Central memory CD8-positive, alpha-beta T cell (primary cell): ENCODE results near the gene TRIM37.
A peak's percentile ranks its signal among the peaks of the same experiment; 100 is the strongest.

Source experiments
- ATAC-seq: fragments of 150-1000 bp; cut with Tn5 transposase; replicated peaks from 2 replicates; pipeline ENCODE4 v1.10.0; 2022; ENCODE audit warnings: mild to moderate bottlenecking, moderate FRiP score, moderate number of reproducible peaks; ENCODE audit not compliant: poor library complexity, severe bottlenecking; ENCODE audit errors: extremely low read depth
- DNase-seq, 2 donors: peaks; one replicate each; pipeline ENCODE4 v3.0.0; 2021; ENCODE audit warnings: low spot score in 2 of 2
- H3K27ac Mint-ChIP-seq: one replicate; pipeline ENCODE4 v1.8.0; 2022; ENCODE audit warnings: low read depth, mild to moderate bottlenecking, moderate library complexity, mixed read lengths
- H3K27me3 Mint-ChIP-seq: one replicate; pipeline ENCODE4 v1.8.0; 2022; ENCODE audit warnings: mixed read lengths
- H3K36me3 Mint-ChIP-seq: one replicate; pipeline ENCODE4 v1.8.0; 2022; ENCODE audit warnings: mild to moderate bottlenecking, moderate library complexity, mixed read lengths; ENCODE audit not compliant: insufficient read depth
- H3K4me1 Mint-ChIP-seq: one replicate; pipeline ENCODE4 v1.8.0; 2022; ENCODE audit warnings: mixed read lengths
- H3K4me3 Mint-ChIP-seq: one replicate; pipeline ENCODE4 v1.8.0; 2022; ENCODE audit warnings: mild to moderate bottlenecking, moderate library complexity, mixed read lengths
- H3K9me3 Mint-ChIP-seq: one replicate; pipeline ENCODE4 v1.8.0; 2022; ENCODE audit warnings: mixed read lengths

The TRIM37 gene

DNA sequence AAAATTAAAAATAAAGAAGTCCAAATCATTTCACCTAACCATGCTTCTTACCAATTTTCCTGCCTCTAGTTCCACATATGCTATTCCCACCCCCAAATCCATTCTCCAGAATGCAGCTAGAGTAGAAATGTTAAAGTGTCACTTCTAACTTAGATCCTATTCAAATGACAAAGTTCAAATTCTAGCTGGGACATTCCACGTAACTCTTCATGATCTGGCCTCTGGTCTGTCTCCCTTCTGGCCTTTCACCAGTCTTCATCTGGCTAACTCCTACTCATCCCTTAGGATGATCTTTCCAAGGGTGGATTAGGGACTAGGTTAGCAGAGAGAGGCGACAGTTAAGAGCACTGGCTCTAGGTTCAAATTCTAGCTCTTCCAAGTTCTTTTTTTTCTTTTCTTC is 97.9 kb downstream of the TRIM37 start:
- H3K36me3 Mint-ChIP-seq = peaks cover 23% of the 10 kb centered on the region
- DNase-seq (no peak), ATAC-seq (no peak)
- peaks cover 5% of the 10 kb centered on the region for H3K4me1 Mint-ChIP-seq
- H3K27ac Mint-ChIP-seq = no peak overlapping the region
- no peaks in the 10 kb centered on the region for H3K27me3 Mint-ChIP-seq
- H3K9me3 Mint-ChIP-seq = no peaks in the 10 kb centered on the region
- H3K4me3 Mint-ChIP-seq = no peak overlapping the region

DNA sequence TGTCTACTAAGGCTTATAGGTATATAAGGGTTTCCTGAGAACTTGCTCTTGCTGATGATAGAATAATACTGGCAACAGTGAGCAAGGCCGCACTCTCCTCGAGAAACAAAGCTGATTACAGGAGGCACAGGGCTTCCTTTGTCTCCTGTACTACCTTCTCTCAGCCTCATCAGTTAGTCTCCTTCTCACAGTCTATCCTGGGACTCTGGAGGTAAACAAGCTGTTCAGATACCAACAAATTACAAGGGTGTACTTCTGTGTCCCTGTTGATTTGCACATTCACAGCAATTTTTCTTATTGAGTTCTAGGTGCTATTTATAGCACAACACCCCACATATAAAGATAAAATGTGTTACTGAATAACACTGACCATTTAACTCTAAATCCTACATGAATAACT is 98.7 kb downstream of the TRIM37 start:
- Mint-ChIP-seq H3K27ac (no peak overlapping the region), H3K4me1 (peaks cover 5% of the 10 kb centered on the region), H3K27me3 (no peaks in the 10 kb centered on the region), H3K4me3 (no peak overlapping the region), H3K36me3 (peaks cover 21% of the 10 kb centered on the region), H3K9me3 (no peaks in the 10 kb centered on the region)
- DNase-seq = no peak
- no peak for ATAC-seq

DNA sequence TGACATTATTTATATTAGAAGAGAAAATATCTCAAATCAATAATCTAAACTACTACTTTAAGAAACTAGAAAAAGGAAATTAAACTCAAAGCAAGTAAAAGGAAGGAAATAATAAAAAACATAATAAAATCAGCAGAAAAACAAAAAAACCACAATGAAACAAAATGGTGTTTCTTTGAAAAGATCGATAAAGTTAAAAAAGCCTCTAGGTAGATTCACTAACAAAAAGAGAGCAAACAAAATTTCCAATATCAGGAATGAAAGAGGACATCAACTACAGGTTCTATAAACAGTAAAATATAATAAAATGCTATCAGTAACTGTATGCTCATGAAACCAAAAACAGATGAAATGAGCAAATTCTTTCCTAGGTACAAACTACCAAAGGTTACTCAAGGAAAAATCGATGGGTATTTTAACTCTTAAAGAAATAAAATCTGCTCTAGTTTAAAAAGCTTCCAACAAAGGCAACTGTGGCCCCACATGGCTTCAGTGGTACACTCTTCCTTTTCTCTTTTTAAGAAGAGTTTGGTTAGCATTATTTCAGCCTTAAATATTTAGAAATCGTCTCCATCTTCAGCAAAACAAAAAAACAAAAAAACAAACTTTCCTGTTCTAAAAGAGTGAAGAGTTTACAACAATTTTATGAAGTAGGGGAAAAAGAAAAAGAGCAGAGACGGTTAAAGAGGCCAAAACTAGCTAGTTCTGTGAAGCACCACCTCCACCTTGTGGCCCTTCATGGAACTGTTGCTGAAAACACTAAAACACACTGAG is 102.2 kb downstream of the TRIM37 start:
- H3K27me3 Mint-ChIP-seq = no peaks in the 10 kb centered on the region
- peaks cover 12% of the 10 kb centered on the region for H3K4me1 Mint-ChIP-seq
- no peak overlapping the region for H3K27ac Mint-ChIP-seq
- ATAC-seq (no peak), DNase-seq (peak; percentile 55 to 58)
- H3K36me3 Mint-ChIP-seq = peaks cover 9% of the 10 kb centered on the region
- H3K4me3 Mint-ChIP-seq = no peak overlapping the region
- H3K9me3 Mint-ChIP-seq = no peaks in the 10 kb centered on the region

DNA sequence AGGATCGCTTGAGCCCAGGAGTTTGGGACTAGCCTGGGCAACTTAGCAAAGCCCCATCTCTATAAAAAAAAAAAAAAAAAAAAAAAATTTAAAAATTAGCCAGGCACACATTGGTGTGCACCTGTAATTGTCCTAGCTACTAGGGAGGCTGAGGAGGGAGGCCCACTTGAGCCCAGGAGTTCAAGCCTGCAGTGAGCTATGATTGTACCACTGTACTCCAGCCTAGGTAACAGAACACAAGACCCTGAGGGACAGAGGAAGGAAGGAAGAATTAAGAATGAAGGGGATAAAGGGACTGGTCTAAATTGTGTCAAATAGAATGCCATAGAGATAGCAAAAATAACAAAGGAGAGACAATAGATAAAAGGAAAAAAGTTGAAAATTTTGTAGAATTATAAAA is 102.8 kb downstream of the TRIM37 start:
- H3K36me3 Mint-ChIP-seq = peaks cover 8% of the 10 kb centered on the region
- H3K9me3 Mint-ChIP-seq = no peaks in the 10 kb centered on the region
- no peaks in the 10 kb centered on the region for H3K27me3 Mint-ChIP-seq
- no peak for DNase-seq
- H3K4me3 Mint-ChIP-seq = no peak overlapping the region
- ATAC-seq = no peak
- H3K27ac Mint-ChIP-seq = no peak overlapping the region
- peaks cover 12% of the 10 kb centered on the region for H3K4me1 Mint-ChIP-seq

DNA sequence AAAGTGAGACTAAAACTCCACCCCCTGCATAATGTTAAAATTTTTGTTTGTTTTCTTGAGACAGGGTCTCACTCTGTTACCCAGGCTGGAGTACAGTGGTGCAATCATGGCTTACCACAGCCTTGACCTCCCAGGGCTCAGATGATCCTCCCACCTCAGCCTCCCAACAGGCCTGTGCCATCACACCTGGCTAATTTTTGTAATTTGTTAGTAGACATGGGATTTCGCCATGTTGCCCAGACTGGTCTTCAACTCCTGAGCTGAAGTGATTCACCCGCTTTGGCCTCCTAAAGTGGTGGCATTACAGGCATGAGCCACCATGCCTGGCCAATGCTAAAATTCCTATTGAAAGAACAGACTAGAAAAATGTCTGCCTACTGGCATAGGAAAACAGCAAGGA is 103.8 kb downstream of the TRIM37 start:
- peaks cover 12% of the 10 kb centered on the region for H3K4me1 Mint-ChIP-seq
- no peaks in the 10 kb centered on the region for H3K9me3 Mint-ChIP-seq
- ATAC-seq (no peak), DNase-seq (no peak)
- no peak overlapping the region for H3K4me3 Mint-ChIP-seq
- H3K27me3 Mint-ChIP-seq = no peaks in the 10 kb centered on the region
- peaks cover 8% of the 10 kb centered on the region for H3K36me3 Mint-ChIP-seq
- H3K27ac Mint-ChIP-seq = no peak overlapping the region

DNA sequence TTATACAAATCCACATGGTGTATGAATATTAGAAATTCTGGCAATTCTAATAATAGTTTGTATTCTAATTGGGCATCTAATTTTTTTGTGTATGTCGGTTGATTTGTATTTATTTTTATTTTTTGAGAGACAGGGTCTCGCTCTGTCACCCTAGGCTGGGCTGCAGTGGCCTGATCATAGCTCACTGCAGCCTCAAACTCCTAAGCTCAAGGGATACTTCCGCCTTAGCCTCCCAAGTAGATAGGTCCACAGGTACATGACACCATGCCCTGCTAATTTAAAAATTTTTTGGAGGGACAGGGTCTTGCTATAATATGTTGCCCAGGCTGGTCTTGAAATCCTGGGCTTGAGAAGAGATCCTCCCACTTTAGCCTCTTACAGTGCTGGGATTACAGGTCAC is 104.6 kb downstream of the TRIM37 start:
- H3K36me3 Mint-ChIP-seq = peaks cover 10% of the 10 kb centered on the region
- no peaks in the 10 kb centered on the region for H3K27me3 Mint-ChIP-seq
- no peaks in the 10 kb centered on the region for H3K9me3 Mint-ChIP-seq
- H3K4me1 Mint-ChIP-seq = peaks cover 12% of the 10 kb centered on the region
- ATAC-seq (no peak), DNase-seq (no peak)
- H3K27ac Mint-ChIP-seq = peak overlapping the region; percentile 96
- no peak overlapping the region for H3K4me3 Mint-ChIP-seq

DNA sequence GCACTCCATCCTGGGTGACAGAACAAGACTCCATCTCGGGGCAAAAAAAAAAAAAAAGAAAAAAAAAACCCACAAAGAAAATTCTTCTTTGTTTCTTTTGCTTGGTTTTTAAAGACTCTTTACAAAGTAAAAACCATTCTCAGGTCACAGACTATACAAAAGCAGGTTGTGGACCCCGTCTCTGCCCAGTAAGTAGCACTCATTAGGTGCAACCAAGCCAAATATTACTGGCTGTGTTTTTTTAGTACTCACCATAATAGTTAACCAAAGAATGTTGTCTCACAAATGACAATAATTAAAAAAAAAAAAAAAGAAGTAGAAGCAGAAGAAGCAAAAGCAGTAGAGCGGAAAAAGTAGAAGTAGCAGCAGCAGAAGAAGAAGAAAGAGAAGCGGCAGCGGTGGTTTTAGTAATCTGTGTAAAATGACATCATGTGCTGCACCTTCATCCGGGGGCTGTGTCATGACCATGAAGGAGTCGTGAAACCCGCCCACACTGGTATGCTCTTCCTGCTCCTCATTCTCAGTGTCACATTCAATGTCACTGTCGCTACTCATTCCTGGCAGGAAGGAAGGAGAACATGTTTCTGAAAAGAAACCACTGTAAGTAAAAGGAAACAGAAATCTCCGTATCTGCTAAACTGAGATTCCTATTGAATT is 105.4 kb downstream of the TRIM37 start:
- DNase-seq (peak in 1 of 2 donors; percentile 51), ATAC-seq (peak; percentile 99)
- Mint-ChIP-seq H3K4me1 (peaks cover 12% of the 10 kb centered on the region), H3K9me3 (no peaks in the 10 kb centered on the region), H3K27me3 (no peaks in the 10 kb centered on the region), H3K36me3 (peaks cover 11% of the 10 kb centered on the region), H3K27ac (peak overlapping the region; percentile 96), H3K4me3 (peak overlapping the region; percentile 77)

DNA sequence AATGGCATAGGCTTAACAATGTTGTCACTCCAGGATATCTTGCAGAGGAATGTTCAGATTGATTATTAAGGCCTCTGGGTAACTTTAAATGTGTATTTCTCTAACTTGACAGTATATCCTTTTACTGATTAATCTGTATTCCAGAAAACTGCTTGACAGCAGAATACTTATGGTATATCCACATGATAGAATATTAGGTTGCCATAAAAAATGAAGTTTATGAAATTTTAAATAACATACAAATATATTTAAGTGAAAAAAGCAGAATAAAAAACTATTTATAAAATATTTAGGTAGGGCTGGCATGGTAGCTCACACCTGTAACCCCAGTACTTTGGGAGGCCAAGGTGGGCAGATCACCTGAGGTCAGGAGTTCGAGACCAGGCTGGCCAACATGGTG is 106.7 kb downstream of the TRIM37 start:
- ATAC-seq = no peak
- H3K27ac Mint-ChIP-seq = no peak overlapping the region
- DNase-seq = no peak
- peaks cover 11% of the 10 kb centered on the region for H3K36me3 Mint-ChIP-seq
- H3K4me1 Mint-ChIP-seq = peaks cover 12% of the 10 kb centered on the region
- no peaks in the 10 kb centered on the region for H3K27me3 Mint-ChIP-seq
- H3K4me3 Mint-ChIP-seq = no peak overlapping the region
- no peaks in the 10 kb centered on the region for H3K9me3 Mint-ChIP-seq

DNA sequence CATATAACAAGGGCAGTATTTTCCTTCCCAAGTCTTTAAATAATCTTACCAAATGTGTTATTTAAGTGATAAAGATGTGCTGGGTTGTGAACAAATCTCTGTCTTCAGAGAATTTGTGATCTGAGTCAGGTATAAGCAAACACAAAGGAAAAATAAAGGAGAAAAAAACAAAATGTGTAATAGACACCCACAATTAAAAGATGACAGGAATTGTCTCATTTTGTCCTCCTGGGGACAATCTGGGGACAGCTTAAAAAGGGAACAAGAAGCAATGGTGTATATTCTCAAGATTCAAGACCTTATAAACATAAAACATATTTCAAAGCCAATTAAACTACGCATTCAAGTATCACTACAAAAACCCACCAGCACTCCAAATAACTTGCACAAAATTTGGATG is 107.2 kb downstream of the TRIM37 start:
- Mint-ChIP-seq H3K4me1 (peaks cover 7% of the 10 kb centered on the region), H3K27me3 (no peaks in the 10 kb centered on the region), H3K9me3 (no peaks in the 10 kb centered on the region), H3K4me3 (no peak overlapping the region), H3K27ac (no peak overlapping the region), H3K36me3 (peaks cover 11% of the 10 kb centered on the region)
- ATAC-seq (no peak), DNase-seq (no peak)

DNA sequence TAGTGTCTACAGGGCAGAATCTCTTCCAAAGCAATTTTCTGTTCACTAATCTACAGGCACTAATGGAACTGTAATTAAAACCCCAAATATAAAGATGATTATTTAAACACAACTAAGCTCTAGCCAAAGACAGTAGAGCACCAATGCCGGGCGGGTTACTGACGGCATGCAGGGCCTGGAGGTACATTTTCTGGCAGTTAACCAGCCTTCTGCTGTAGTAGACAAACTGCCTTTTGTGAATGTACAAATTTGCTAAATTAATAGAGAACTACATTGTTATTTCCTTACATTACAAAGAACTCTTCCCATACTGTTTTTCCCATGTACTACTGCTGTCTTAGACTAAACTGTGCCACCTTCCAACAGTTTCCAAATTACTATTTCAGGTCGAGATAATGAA is 107.8 kb downstream of the TRIM37 start:
- Mint-ChIP-seq H3K9me3 (no peaks in the 10 kb centered on the region), H3K36me3 (peaks cover 11% of the 10 kb centered on the region), H3K4me1 (peaks cover 7% of the 10 kb centered on the region), H3K4me3 (no peak overlapping the region), H3K27me3 (no peaks in the 10 kb centered on the region), H3K27ac (peak overlapping the region; percentile 13)
- no peak for DNase-seq
- ATAC-seq = no peak

DNA sequence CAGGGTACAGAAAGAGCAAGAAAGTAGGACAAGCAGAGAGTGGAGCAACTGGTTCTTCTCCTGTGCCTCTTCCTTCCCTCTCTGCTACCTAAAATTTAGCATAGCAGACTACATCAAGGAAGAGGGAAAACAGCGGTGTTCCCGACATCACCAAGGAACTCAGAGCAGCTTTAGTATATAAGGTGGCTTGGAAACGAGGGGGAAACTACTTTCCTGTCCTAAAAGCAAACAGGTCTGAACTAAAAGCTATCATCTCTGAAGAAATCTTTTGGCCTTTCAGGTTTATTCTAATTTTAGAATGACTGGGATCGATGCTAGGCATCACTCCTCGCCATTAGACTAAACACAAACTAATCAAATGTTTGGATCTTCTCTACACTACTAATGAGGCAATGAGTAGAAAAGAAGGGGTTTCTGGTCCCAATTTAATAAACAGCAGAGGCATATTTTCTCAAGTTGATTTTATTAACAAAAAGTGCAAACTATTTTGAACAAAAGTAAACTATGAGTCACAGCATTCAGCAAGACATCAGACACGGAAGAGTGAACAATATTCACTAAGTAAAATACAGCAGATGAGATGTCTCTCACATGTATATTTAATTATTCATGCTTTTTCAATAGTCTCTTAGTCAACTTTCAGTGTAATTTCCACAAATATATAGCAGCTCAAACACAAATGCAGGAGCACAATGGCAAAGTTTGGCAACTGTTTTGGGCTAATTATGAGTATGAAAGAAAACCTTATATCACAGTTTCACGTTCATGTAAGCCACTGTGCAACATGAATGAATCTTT is 108.7 kb downstream of the TRIM37 start:
- Mint-ChIP-seq H3K9me3 (no peaks in the 10 kb centered on the region), H3K36me3 (peaks cover 11% of the 10 kb centered on the region), H3K27ac (peak overlapping the region; percentile 70), H3K4me1 (peaks cover 7% of the 10 kb centered on the region), H3K27me3 (no peaks in the 10 kb centered on the region), H3K4me3 (no peak overlapping the region)
- ATAC-seq = no peak
- DNase-seq = no peak

DNA sequence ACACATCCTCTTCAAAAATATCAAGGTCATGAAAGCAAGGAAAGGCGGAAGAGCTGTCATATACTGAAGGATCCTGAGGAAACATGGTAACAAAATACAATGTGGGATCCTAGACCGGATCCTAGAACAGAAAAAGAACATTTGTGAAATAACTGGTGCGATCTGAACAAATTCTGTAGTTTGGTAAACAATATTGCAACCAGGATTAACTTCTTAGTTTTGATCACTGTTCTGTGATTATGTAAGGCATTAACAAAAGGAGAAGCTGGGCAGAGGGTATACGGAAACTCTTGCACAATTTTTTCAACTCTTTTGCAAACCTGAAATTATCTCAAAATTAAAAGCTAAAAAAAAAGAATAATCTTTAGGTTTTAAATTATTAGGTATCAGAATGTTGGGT is 109.7 kb downstream of the TRIM37 start:
- Mint-ChIP-seq H3K36me3 (peaks cover 11% of the 10 kb centered on the region), H3K27me3 (no peaks in the 10 kb centered on the region), H3K4me3 (no peak overlapping the region), H3K27ac (peak overlapping the region; percentile 70), H3K4me1 (peaks cover 7% of the 10 kb centered on the region), H3K9me3 (no peaks in the 10 kb centered on the region)
- ATAC-seq (no peak), DNase-seq (no peak)
